Measurements from ENCODE around the gene CCP110. TPM values are rescaled to one million over a fixed set of nuclear protein-coding genes. Genes with fewer than 3 reads are reported as not detected.

CCP110 gene
- total RNA-seq, 1 donor from 2014 or later, result 7.0 TPM

DNA sequence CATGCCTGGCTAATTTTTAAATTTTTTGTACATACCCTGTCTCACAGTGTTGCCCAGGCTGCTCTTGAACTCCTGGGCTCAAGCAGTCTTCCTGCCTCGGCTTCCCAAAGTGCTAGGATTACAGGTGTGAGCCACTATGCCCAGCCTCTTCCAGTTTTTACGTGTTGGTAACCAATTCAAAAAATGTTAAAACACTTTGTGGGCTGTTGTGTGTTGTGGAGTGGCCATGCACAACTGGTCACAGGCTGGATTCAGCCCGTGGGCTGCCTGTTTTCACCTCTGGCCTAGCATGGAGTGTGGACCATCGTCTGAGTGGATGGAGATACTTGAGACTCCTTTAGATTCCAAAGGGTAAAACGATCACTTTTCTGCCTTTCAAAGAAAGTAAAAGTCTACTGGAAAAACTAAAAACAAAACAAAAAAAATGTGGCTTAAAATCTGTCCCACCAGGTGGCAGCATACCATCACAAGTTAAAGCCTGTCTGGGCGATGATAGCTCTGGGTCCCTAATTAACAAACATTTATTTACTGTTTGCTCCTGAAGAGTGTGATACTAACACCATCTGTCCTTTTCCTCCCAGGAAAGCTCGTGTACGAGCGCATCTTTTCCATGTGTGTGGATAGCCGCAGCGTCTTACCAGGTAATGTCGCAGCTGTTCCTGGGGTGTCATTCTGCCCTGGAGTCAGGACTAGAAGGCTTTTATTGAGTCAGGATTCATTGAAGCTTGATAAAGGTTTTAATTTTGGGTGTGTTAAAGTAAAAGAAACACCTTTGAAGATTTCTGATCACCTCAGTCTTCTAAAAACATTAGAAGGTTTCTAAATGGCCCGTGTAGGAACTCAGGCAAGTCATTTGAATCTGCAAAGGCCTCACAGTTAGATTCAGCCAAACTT, 77.6 kb downstream of the CCP110 start:
- H3K36me3 Mint-ChIP-seq (ENCODE audit: low read depth), result peaks cover 24% of the 10 kb centered on the region
- no peaks in the 10 kb centered on the region for H3K27me3 Mint-ChIP-seq (ENCODE audit: low read depth)
- no peak overlapping the region for H3K4me3 Mint-ChIP-seq (ENCODE audit: unreplicated experiment)
- peaks cover 7% of the 10 kb centered on the region for H3K4me1 Mint-ChIP-seq (ENCODE audit: low read depth)
- peak overlapping the region; percentile 33 for H3K27ac Mint-ChIP-seq (ENCODE audit: unreplicated experiment)
- no peak for DNase-seq (ENCODE audit: low spot score)
- TF ChIP-seq, protein P1, sequence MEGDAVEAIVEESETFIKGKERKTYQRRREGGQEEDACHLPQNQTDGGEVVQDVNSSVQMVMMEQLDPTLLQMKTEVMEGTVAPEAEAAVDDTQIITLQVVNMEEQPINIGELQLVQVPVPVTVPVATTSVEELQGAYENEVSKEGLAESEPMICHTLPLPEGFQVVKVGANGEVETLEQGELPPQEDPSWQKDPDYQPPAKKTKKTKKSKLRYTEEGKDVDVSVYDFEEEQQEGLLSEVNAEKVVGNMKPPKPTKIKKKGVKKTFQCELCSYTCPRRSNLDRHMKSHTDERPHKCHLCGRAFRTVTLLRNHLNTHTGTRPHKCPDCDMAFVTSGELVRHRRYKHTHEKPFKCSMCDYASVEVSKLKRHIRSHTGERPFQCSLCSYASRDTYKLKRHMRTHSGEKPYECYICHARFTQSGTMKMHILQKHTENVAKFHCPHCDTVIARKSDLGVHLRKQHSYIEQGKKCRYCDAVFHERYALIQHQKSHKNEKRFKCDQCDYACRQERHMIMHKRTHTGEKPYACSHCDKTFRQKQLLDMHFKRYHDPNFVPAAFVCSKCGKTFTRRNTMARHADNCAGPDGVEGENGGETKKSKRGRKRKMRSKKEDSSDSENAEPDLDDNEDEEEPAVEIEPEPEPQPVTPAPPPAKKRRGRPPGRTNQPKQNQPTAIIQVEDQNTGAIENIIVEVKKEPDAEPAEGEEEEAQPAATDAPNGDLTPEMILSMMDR (IDR thresholded peaks at IDR 0.05), result peak; percentile 90
- peaks cover 4% of the 10 kb centered on the region for H3K9me3 Mint-ChIP-seq (ENCODE audit: low read depth)

Other genes starting within 250 kb of the CCP110 start
- gene CLEC19A, start 238.2 kb upstream of the CCP110 start, total RNA-seq, result not detected in 3 replicates
- not detected in 3 replicates for gene TMC5, start 106.1 kb upstream of the CCP110 start, total RNA-seq
- gene GDE1, start 1.8 kb upstream of the CCP110 start, total RNA-seq, result 71.1 to 76.2 TPM (median 72.0 TPM) in 3 replicates
- 68.7 to 83.4 TPM (median 73.6 TPM) in 3 replicates for gene VPS35L, start 31.8 kb downstream of the CCP110 start, total RNA-seq
- gene KNOP1, start 194.3 kb downstream of the CCP110 start, total RNA-seq, result 20.0 to 24.7 TPM (median 20.4 TPM) in 3 replicates
- 2.6 to 8.9 TPM (median 3.8 TPM) in 3 replicates for gene IQCK, start 194.3 kb downstream of the CCP110 start, total RNA-seq